WTC11 (cell line): ENCODE data around the gene ZFP82. TPM values are rescaled to one million over a fixed set of nuclear protein-coding genes. Genes with fewer than 3 reads are reported as not detected.

Source experiments
- ATAC-seq: fragments of 200-7000 bp; cut with Tn5 transposase; 2 replicates; pipeline ENCODE4 v1.10.0; 2021; ENCODE audit warnings: mild to moderate bottlenecking, moderate library complexity
- Bru-seq: library from RNA; stranded (reverse); fragments of 400-500 nt; gene quantifications from one replicate; lab custom pipeline; 2021; lab: Mats Ljungman, UMichigan
- CTCF ChIA-PET: fragments of 300-600 bp; sonication (Branson Sonifier 250); formaldehyde crosslinking; loops from one replicate; lab custom pipeline; 2021; ENCODE audit warnings: antibody characterized with exemption; lab: Charles Lee
- POLR2A ChIA-PET: fragments of 350-600 bp; sonication (Branson Sonifier 250); formaldehyde crosslinking; loops from one replicate; lab custom pipeline; 2021; ENCODE audit warnings: antibody characterized with exemption; lab: Charles Lee
- DNase-seq: peaks from one replicate; pipeline ENCODE4 v3.0.0; 2021; ENCODE audit warnings: low spot score
- H3K27ac Mint-ChIP-seq: 2 replicates; pipeline ENCODE4 v1.8.0; 2021; ENCODE audit warnings: mixed read lengths
- H3K27me3 Mint-ChIP-seq: 2 replicates; pipeline ENCODE4 v1.8.0; 2021; ENCODE audit warnings: low read depth, mild to moderate bottlenecking, moderate library complexity, mixed read lengths
- H3K36me3 Mint-ChIP-seq: 2 replicates; pipeline ENCODE4 v1.8.0; 2021; ENCODE audit warnings: mixed read lengths
- H3K4me1 Mint-ChIP-seq: 2 replicates; pipeline ENCODE4 v1.8.0; 2022; ENCODE audit warnings: mixed read lengths
- H3K4me3 Mint-ChIP-seq: 2 replicates; pipeline ENCODE4 v1.8.0; 2021; ENCODE audit warnings: mild to moderate bottlenecking, moderate library complexity, mixed read lengths
- H3K9me3 Mint-ChIP-seq: 2 replicates; pipeline ENCODE4 v1.8.0; 2021; ENCODE audit warnings: mixed read lengths
- AFF4 ChIP-seq: sonication (generic); formaldehyde crosslinking; IDR thresholded peaks from 2 replicates; pipeline ENCODE4 v1.8.1; 2023; ENCODE audit warnings: mild to moderate bottlenecking, missing genetic modification reagents, borderline replicate concordance
- ARID4B ChIP-seq: sonication (generic); formaldehyde crosslinking; IDR thresholded peaks from 2 replicates; pipeline ENCODE4 v1.8.0; 2023; ENCODE audit warnings: missing genetic modification reagents, mild to moderate bottlenecking, borderline replicate concordance
- CBFB ChIP-seq: sonication (generic); formaldehyde crosslinking; IDR thresholded peaks from 2 replicates; pipeline ENCODE4 v1.8.1; 2022; ENCODE audit warnings: mild to moderate bottlenecking, low read depth, missing genetic modification reagents
- E2F4 ChIP-seq: sonication (generic); formaldehyde crosslinking; IDR thresholded peaks from 2 replicates; pipeline ENCODE4 v1.8.1; 2022; ENCODE audit warnings: low read depth, mild to moderate bottlenecking, moderate library complexity, missing genetic modification reagents, borderline replicate concordance
- ESRRA ChIP-seq: sonication (generic); formaldehyde crosslinking; IDR thresholded peaks from 2 replicates; pipeline ENCODE4 v1.8.1; 2022; ENCODE audit warnings: mild to moderate bottlenecking, missing genetic modification reagents, borderline replicate concordance
- FOXJ3 ChIP-seq: sonication (generic); formaldehyde crosslinking; IDR thresholded peaks from 2 replicates; pipeline ENCODE4 v1.9.0; 2021; ENCODE audit warnings: missing genetic modification reagents, mild to moderate bottlenecking, borderline replicate concordance
- FOXK1 ChIP-seq: sonication (generic); formaldehyde crosslinking; IDR thresholded peaks from 2 replicates; pipeline ENCODE4 v1.8.0; 2022; ENCODE audit warnings: mild to moderate bottlenecking, moderate library complexity, missing genetic modification reagents
- GTF2I ChIP-seq: fragments of 250-450 bp; sonication (Bioruptor Pico); conservative IDR thresholded peaks from 2 replicates; pipeline ENCODE4 v1.4.0; 2021; ENCODE audit warnings: mild to moderate bottlenecking
- TEAD1 ChIP-seq: sonication (generic); formaldehyde crosslinking; IDR thresholded peaks from 2 replicates; pipeline ENCODE4 v1.8.0; 2022; ENCODE audit warnings: mild to moderate bottlenecking, missing genetic modification reagents
- TP53 ChIP-seq: sonication (generic); formaldehyde crosslinking; IDR thresholded peaks from 2 replicates; pipeline ENCODE4 v1.8.1; 2023; ENCODE audit warnings: mild to moderate bottlenecking, missing genetic modification reagents
- USF1 ChIP-seq: sonication (generic); formaldehyde crosslinking; IDR thresholded peaks from 2 replicates; pipeline ENCODE4 v1.8.0; 2022; ENCODE audit warnings: mild to moderate bottlenecking, missing genetic modification reagents
- ZBTB43 ChIP-seq: sonication (generic); formaldehyde crosslinking; IDR thresholded peaks from 2 replicates; pipeline ENCODE4 v1.8.1; 2023; ENCODE audit warnings: mild to moderate bottlenecking, missing genetic modification reagents
- ZNF281 ChIP-seq: sonication (generic); formaldehyde crosslinking; IDR thresholded peaks from 2 replicates; pipeline ENCODE4 v1.8.0; 2023; ENCODE audit warnings: mild to moderate bottlenecking, missing genetic modification reagents
- ZNF671 ChIP-seq: fragments of 250-450 bp; sonication (Bioruptor Pico); IDR thresholded peaks from 2 replicates; pipeline ENCODE4 v1.8.0; 2021; ENCODE audit warnings: mild to moderate bottlenecking
- long read RNA-seq, 3 experiments: library from RNA in 1 of 3; library from capped mRNA in 1 of 3; library from polyadenylated mRNA in 1 of 3; unstranded in 2 of 3; stranded (forward) in 1 of 3; transcript quantifications; one replicate each; pipeline ENCODE4 v2.0.0, GENCODE V29; 2021
- total RNA-seq: library from RNA; stranded (reverse); gene quantifications from 3 replicates; pipeline ENCODE4 v1.2.3, GENCODE V29; 2021
- TF ChIP-seq, protein P1 (sequence below): fragments of 250-450 bp; sonication (Bioruptor Pico); IDR thresholded peaks from 2 replicates; pipeline ENCODE4 v2.1.2; 2022; ENCODE audit warnings: mild to moderate bottlenecking, moderate library complexity

The ZFP82 gene
- total RNA-seq (11.6 to 13.1 TPM (median 12.1 TPM) in 3 replicates), Bru-seq, nascent RNA (percentile 81 among the genes with signal in this experiment)
- long read RNA-seq, experiment 1, full-length matches to known transcripts = 45 of 65 reads
- long read RNA-seq, experiment 1, partial matches to known transcripts = 4 of 65 reads
- long read RNA-seq, experiment 1, other reads (novel, unspliced or antisense) = 16 of 65 reads
- long read RNA-seq, experiment 2, full-length matches to known transcripts = 7 of 16 reads
- long read RNA-seq, experiment 2, partial matches to known transcripts = 1 of 16 reads
- long read RNA-seq, experiment 2, other reads (novel, unspliced or antisense) = 8 of 16 reads
- long read RNA-seq, experiment 3, transcript ZFP82-201 (5 exons, 2,623 nt) = major isoform, 13 of 26 reads
- long read RNA-seq, experiment 3, partial matches to known transcripts = 0 of 26 reads
- long read RNA-seq, experiment 3, other reads (novel, unspliced or antisense) = 13 of 26 reads

GRCh38 chr19:36418287-36419001 lies at the start of gene ZFP82:
Gene ZFP82, minus strand, starts transcription at chr19:36418644. Its CDS starts 8,855 bp downstream, at chr19:36409789.
- Mint-ChIP-seq H3K4me3 (peak within 1 kb of the TSS; percentile 90), H3K27me3 (peaks cover 48% of the 10 kb centered on the region), H3K9me3 (no peaks in the 10 kb centered on the region; the same call in 1 of the 2 replicates), H3K36me3 (0 out of 2 replicates have a peak, but pooled peaks cover 8% of the 10 kb centered on the region), H3K27ac (peak within 1 kb of the TSS; percentile 76), H3K4me1 (peaks cover 26% of the 10 kb centered on the region)
- ChIA-PET POLR2A (interaction anchor here (1.5 kb wide), 1 partner anchor 110 kb away, joined by 3 read pairs; no protein-coding TSS in a partner anchor), CTCF (interaction anchor here (0.6 kb wide), 1 partner anchor 71 kb away, joined by 3 read pairs; the partner anchor contains the start of gene ZNF566)
- ATAC-seq (peak; percentile 89), DNase-seq (peak; percentile 86)
- TF ChIP-seq ZNF671 (CRISPR knock-in tag) = no peak
- peak; percentile 26; the same call in 1 of the 2 replicates for TF ChIP-seq CBFB
- TF ChIP-seq ARID4B (CRISPR knock-in tag) = no peak
- TF ChIP-seq, protein P1, sequence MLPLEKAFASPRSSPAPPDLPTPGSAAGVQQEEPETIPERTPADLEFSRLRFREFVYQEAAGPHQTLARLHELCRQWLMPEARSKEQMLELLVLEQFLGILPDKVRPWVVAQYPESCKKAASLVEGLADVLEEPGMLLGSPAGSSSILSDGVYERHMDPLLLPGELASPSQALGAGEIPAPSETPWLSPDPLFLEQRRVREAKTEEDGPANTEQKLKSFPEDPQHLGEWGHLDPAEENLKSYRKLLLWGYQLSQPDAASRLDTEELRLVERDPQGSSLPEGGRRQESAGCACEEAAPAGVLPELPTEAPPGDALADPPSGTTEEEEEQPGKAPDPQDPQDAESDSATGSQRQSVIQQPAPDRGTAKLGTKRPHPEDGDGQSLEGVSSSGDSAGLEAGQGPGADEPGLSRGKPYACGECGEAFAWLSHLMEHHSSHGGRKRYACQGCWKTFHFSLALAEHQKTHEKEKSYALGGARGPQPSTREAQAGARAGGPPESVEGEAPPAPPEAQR (CRISPR knock-in tag) = no peak
- 0 out of 2 replicates have a peak, but pooled peaks have one; percentile 18 for TF ChIP-seq ZNF281
- TF ChIP-seq ZBTB43 (CRISPR knock-in tag) = no peak
- no peak for TF ChIP-seq GTF2I (CRISPR knock-in tag)
- peak; percentile 54 for TF ChIP-seq TEAD1 (CRISPR knock-in tag)
- peak; percentile 78 for TF ChIP-seq FOXK1 (CRISPR knock-in tag)
- TF ChIP-seq E2F4 (CRISPR knock-in tag) = no peak
- 0 out of 2 replicates have a peak, but pooled peaks have one; percentile 47 for TF ChIP-seq ESRRA (CRISPR knock-in tag)
- TF ChIP-seq FOXJ3 (CRISPR knock-in tag) = no peak
- no peak for TF ChIP-seq AFF4 (CRISPR knock-in tag)
- peak; percentile 94 for TF ChIP-seq TP53 (CRISPR knock-in tag)
- peak; percentile 35; the same call in 1 of the 2 replicates for TF ChIP-seq USF1
